ENCODE data around the gene SLC22A23.

DNA sequence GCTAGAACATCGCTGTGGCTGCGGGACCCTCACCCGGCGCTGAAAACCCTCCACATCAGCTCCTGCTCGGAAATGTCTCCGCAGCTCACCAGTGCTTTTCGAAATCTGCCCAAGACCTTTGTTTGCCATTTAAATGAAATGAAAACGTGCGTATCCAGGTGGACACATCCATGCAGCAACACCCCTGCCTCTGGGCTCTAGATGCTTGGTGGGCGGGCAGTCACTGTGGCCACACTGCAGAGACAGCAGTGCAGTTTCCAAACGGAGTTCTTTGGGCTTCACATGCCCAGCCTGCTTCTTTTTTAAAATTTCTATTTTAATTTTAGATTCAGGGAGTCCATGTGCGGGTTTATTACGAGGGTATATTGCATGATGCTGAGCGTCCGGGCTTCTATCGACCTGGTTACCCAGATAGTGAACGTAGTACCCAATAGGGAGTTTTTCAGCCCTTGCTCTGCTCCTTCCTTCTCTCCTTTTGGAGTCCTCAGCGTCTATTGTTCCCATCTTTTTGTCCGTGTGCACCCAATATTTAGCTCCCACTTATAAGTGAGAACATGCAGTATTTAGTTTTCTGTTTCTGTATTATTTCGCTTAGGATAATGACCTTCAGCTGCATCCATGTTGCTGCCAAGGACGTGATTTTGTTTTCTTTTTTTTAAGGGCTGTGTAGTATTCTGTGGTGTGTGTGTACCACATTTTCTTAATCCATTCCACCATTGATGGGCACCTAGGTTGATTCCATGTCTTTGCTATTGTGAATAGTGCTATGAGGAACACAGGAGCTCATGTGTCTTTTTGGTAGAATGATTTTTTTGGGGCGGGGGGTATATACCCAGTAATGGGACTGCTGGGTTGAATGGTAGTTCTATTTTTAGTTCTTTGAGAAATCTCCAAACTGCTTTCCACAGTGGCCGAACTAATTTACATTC is 224.6 kb downstream of the SLC22A23 start:
- TF ChIP-seq SUZ12 (IDR thresholded peaks at IDR 0.05; ENCODE audit: extremely low read depth, insufficient read depth, insufficient read length), result no peak
- TF ChIP-seq ZNF274 (IDR thresholded peaks at IDR 0.05; ENCODE audit: low read depth, low read length), result no peak
- TF ChIP-seq YY1 (IDR thresholded peaks at IDR 0.05; ENCODE audit: insufficient read depth, insufficient read length), result no peak
